Peyer's patch (tissue), 4 donors: ENCODE results near the gene OPCML. TPM values are rescaled to one million over a fixed set of nuclear protein-coding genes. Genes with fewer than 3 reads are reported as not detected.

Source experiments
- DNase-seq, 3 donors: peaks; one replicate each; pipeline ENCODE4 v3.0.0-alpha.2; 2017 to 2019
- H3K27ac ChIP-seq, 4 donors: fragments of 200-600 bp; sonication (generic); one replicate each; pipeline ENCODE4 v1.5.1; 2016 to 2019
- H3K27me3 ChIP-seq, 2 donors: fragments of 200-600 bp; sonication (generic); one replicate each; pipeline ENCODE4 v1.5.1; 2019
- H3K36me3 ChIP-seq, 3 donors: fragments of 200-600 bp; sonication (generic); one replicate each; pipeline ENCODE4 v1.5.1; 2016 to 2019
- H3K4me1 ChIP-seq, 4 donors: fragments of 200-600 bp; sonication (generic); one replicate each; pipeline ENCODE4 v1.5.1; 2016 to 2019
- H3K4me3 ChIP-seq, 4 donors: fragments of 200-600 bp; sonication (generic); 1 replicate in 3 of 4; 2 replicates in 1 of 4; pipeline ENCODE4 v1.5.1; 2016 to 2019; ENCODE audit warnings: mild to moderate bottlenecking in 1 of 4
- H3K9me3 ChIP-seq, 4 donors: fragments of 200-600 bp; sonication (generic); one replicate each; pipeline ENCODE4 v1.5.1; 2016 to 2019; ENCODE audit warnings: mild to moderate bottlenecking in 1 of 4
- CTCF ChIP-seq, 6 experiments: fragments of 450-650 bp in 4 of 6; fragments of 200-600 bp in 2 of 6; sonication (generic) in 1 of 6; IDR thresholded peaks; one replicate each; pipeline ENCODE4 v1.5.1; 2017 to 2019; ENCODE audit warnings: antibody characterized with exemption in 6 of 6, mild to moderate bottlenecking in 3 of 6, moderate library complexity in 1 of 6
- POLR2A ChIP-seq, 2 donors: fragments of 450-650 bp; IDR thresholded peaks; one replicate each; pipeline ENCODE4 v1.5.1; 2017; ENCODE audit warnings: antibody characterized with exemption in 2 of 2, mild to moderate bottlenecking in 2 of 2, moderate library complexity in 2 of 2
- total RNA-seq, 4 donors: library from RNA; depleted of rRNA; stranded (reverse); fragments of >200 nt; gene quantifications; one replicate each; pipeline ENCODE4 v1.1.0, GENCODE V29; 2016

Gene OPCML
- total RNA-seq, 4 donors from 2014 or later = not detected

DNA sequence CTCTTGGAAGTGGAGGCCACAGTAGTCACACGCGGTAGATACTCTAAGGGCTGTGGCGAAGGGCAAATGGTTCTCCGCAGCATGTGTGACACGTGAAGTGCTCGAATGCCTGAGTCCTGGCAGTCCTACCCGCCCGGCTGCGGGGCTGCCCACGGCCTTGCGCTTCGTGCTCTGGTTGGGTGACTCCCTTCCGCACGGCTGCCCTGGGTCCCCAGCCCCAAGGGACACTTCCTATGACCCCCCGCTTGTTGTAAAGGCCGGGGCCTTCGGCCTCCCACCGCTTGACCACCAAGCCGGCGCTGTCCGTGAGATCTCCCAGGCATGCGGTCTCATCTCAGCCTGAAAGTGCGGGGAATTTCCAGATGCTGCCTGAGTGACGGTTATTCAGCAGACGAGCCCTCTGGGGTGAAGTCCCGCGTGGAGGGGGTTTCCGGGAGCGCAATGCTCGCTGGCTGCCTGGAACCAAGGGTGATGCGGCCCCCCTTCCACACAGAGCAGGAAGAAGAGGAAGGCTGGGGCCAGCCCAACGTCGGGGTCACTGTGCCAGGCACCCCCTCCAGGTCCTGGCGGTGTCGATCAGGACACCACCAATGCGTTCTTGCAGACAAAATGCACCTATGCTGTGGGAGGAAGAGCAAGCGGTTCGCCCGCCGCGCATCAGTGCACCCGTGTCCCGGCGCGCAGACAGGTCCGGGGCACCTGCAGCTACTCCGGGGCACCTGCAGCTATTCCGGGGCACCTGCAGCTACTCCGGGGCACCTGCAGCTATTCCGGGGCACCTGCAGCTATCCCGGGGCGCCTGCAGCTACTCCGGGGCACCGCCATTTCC lies 171.2 kb downstream of the OPCML start:
- no peak overlapping the region for H3K4me3 ChIP-seq
- DNase-seq = no peak
- H3K27ac ChIP-seq = no peak overlapping the region
- no peaks in the 10 kb centered on the region for H3K36me3 ChIP-seq
- H3K4me1 ChIP-seq = no peaks in the 10 kb centered on the region
- TF ChIP-seq CTCF (IDR thresholded peaks at IDR 0.05) (no peak), POLR2A (IDR thresholded peaks at IDR 0.05) (no peak)
- no peaks in the 10 kb centered on the region for H3K27me3 ChIP-seq
- no peaks in the 10 kb centered on the region for H3K9me3 ChIP-seq

DNA sequence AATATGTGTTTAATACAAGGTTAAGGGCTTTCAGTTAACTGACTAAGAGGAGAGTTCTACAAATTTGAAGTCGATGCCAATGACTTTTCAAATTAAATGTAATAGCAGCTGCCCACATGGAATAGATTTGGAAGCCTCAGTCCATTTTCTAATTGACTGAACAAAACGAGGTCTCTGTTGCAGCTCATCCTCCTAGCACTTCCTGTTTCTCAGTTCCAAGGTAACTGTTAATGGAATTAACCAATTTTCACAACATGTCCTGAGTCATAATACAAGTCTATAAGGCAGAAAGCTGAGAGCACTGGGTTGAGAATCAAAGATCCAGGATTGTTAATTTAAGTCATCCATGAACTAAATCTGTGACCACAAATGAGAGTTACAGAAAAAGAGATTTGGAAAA lies 177.2 kb downstream of the OPCML start:
- Histone ChIP-seq H3K9me3 (no peaks in the 10 kb centered on the region), H3K27ac (no peak overlapping the region), H3K27me3 (no peaks in the 10 kb centered on the region), H3K4me1 (no peaks in the 10 kb centered on the region), H3K36me3 (no peaks in the 10 kb centered on the region), H3K4me3 (no peak overlapping the region)
- DNase-seq = no peak
- TF ChIP-seq CTCF (IDR thresholded peaks at IDR 0.05) (no peak), POLR2A (IDR thresholded peaks at IDR 0.05) (no peak)

GRCh38 chr11:133354069-133354468 lies 178.2 kb downstream of the OPCML start:
- no peak for DNase-seq
- Histone ChIP-seq H3K4me3 (no peak overlapping the region), H3K4me1 (no peaks in the 10 kb centered on the region), H3K9me3 (no peaks in the 10 kb centered on the region), H3K27ac (no peak overlapping the region), H3K36me3 (no peaks in the 10 kb centered on the region), H3K27me3 (no peaks in the 10 kb centered on the region)
- TF ChIP-seq CTCF (IDR thresholded peaks at IDR 0.05) = no peak
- TF ChIP-seq POLR2A (IDR thresholded peaks at IDR 0.05) = no peak

- no peak overlapping the region for H3K27ac ChIP-seq
- no peak for TF ChIP-seq POLR2A (IDR thresholded peaks at IDR 0.05)
- TF ChIP-seq CTCF (IDR thresholded peaks at IDR 0.05) = no peak
- no peak for DNase-seq
- no peaks in the 10 kb centered on the region for H3K9me3 ChIP-seq
- no peak overlapping the region for H3K4me3 ChIP-seq
- H3K4me1 ChIP-seq = no peaks in the 10 kb centered on the region
- no peaks in the 10 kb centered on the region for H3K36me3 ChIP-seq
- H3K27me3 ChIP-seq = no peaks in the 10 kb centered on the region
Observed at GRCh38 chr11:133350045-133350444, 182.3 kb downstream of the OPCML start.

DNA sequence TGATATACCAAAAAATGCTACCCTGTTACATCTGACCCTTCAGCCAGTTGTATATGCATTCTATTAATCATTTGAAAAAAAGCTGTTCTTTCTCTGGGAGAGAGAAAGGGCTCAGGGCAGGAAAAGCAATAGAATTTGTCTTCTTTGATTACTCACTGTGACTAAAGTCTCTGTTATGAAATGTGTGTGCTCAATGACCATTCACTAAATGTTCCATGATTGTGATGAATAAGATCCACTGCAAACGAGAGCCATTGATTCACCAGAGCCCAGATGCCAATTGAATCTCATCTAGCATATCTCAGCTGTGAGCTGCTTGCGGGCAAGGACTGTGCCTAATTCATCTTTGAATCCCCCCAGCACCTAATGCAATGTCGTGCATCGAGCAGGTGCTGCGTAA lies 184.3 kb downstream of the OPCML start:
- Histone ChIP-seq H3K36me3 (no peaks in the 10 kb centered on the region), H3K27ac (no peak overlapping the region), H3K4me3 (no peak overlapping the region), H3K9me3 (no peaks in the 10 kb centered on the region), H3K27me3 (no peaks in the 10 kb centered on the region), H3K4me1 (no peaks in the 10 kb centered on the region)
- no peak for TF ChIP-seq POLR2A (IDR thresholded peaks at IDR 0.05)
- no peak for TF ChIP-seq CTCF (IDR thresholded peaks at IDR 0.05)
- no peak for DNase-seq
